Heart left ventricle (tissue), 16 donors: ENCODE results near the gene TSNAXIP1. TPM values are rescaled to one million over a fixed set of nuclear protein-coding genes. Genes with fewer than 3 reads are reported as not detected.

Experiments
- ATAC-seq, 4 donors: fragments of 200-7000 bp; cut with Tn5 transposase; one replicate each; pipeline ENCODE4 v1.9.1; 2020 to 2022; ENCODE audit warnings: moderate library complexity in 4 of 4, mild to moderate bottlenecking in 3 of 4, moderate number of reproducible peaks in 1 of 4
- DNase-seq, 5 donors: peaks; one replicate each; pipeline ENCODE4 v3.0.0-alpha.2; 2020
- H3K27ac ChIP-seq, 12 donors: fragments of 200-600 bp; sonication (generic) in 4 of 12; one replicate each; pipeline versions ENCODE4 v1.5.0 to v1.8.0; 2016 to 2022; ENCODE audit warnings: mild to moderate bottlenecking in 2 of 12
- H3K27me3 ChIP-seq, 9 donors: fragments of 200-600 bp; sonication (generic) in 2 of 9; one replicate each; pipeline versions ENCODE4 v1.5.1 to v1.8.0; 2016 to 2022; ENCODE audit warnings: mild to moderate bottlenecking in 3 of 9
- H3K36me3 ChIP-seq, 9 donors: fragments of 200-600 bp; sonication (generic) in 2 of 9; one replicate each; pipeline versions ENCODE4 v1.5.0 to v1.8.0; 2018 to 2022; ENCODE audit warnings: mild to moderate bottlenecking in 2 of 9
- H3K4me1 ChIP-seq, 12 donors: fragments of 200-600 bp; sonication (generic) in 4 of 12; one replicate each; pipeline versions ENCODE4 v1.5.0 to v1.8.0; 2016 to 2022; ENCODE audit warnings: mild to moderate bottlenecking in 3 of 12
- H3K4me3 ChIP-seq, 12 donors: fragments of 200-600 bp; sonication (generic) in 4 of 12; one replicate each; pipeline versions ENCODE4 v1.5.0 to v1.8.0; 2017 to 2022; ENCODE audit warnings: mild to moderate bottlenecking in 9 of 12, moderate library complexity in 4 of 12
- H3K9me3 ChIP-seq, 12 donors: fragments of 200-600 bp; sonication (generic) in 4 of 12; one replicate each; pipeline versions ENCODE4 v1.5.0 to v1.8.0; 2016 to 2022; ENCODE audit warnings: mild to moderate bottlenecking in 1 of 12
- POLR2A ChIP-seq, 2 donors: fragments of 450-650 bp; IDR thresholded peaks; one replicate each; pipeline ENCODE4 v1.6.1; 2017; ENCODE audit warnings: antibody characterized with exemption in 2 of 2, mild to moderate bottlenecking in 2 of 2, moderate library complexity in 2 of 2
- WGBS, 4 donors: extraction: QIAGEN DNeasy Blood & Tissue Kit in 2 of 4; methylation state at CpG; one replicate each; pipeline versions ENCODE4 v1.1.5 to v1.1.7; 2013 to 2018; 5-methylcytosine and 5-hydroxymethylcytosine counted together
- intact Hi-C, 10 donors: fragments of 100-400 bp; cut with DNase I; formaldehyde crosslinking; loops; one replicate each; pipeline versions ENCODE4 v1.11.1 to v1.14.2; 2022
- polyA plus RNA-seq, 2 donors: library from polyadenylated mRNA; stranded (reverse); fragments of 200-250 nt; gene quantifications; one replicate each; pipeline ENCODE4 v1.2.3, GENCODE V29; 2013
- total RNA-seq, 9 donors: library from RNA; depleted of rRNA in 2 of 9; stranded (reverse); fragments of >200 nt in 2 of 9; fragmentation: NEBNext Ultra II Directional in 3 of 9; extraction: Animal tissue kit (Norgen Biotek cat#: 25700) in 3 of 9; gene quantifications; one replicate each; pipeline versions ENCODE4 v1.1.0 to v1.2.4, GENCODE V29; 2016 to 2023
- TF ChIP-seq, protein P1 (sequence below), 12 donors: fragments of 200-600 bp; sonication (generic) in 4 of 12; IDR thresholded peaks; one replicate each; pipeline versions ENCODE4 v1.5.0 to v1.8.0; 2018 to 2022; ENCODE audit warnings: antibody characterized with exemption in 12 of 12, mild to moderate bottlenecking in 5 of 12
- donor health status: ischemic (EF 13 %, LVEDD 7.1; RV severe dilation, severe dysfunction).
- donor health status: healthy with polysubstance abuse.
- donor health status: DM: no; HTN: yes; CAD: no.
- donor health status: DM: no; HTN: no; CAD: no.
- donor health status: ischemic (EF 25% LVEDD 6.9; RV normal size, moderate dysfunction).
- donor health status: ischemic (EF 25% LVEDD 5.7; RV mildly dilated, moderate dysfunction).
- donor health status: healthy.
- donor health status: DM: yes; HTN: yes; CAD: no.
- donor health status: ischemic (EF 35%, LVEDD 5.7; RV mildly dilated, moderate dysfunction).
- donor health status: nonischemic (EF 11% LVEDD 7.7; RV severe dilation, severe dysfunction).
- donor health status: DM: yes; HTN: yes; CAD: no.
- donor health status: PGD.
- donor health status: ischemic (EF 29% LVEDD 5.4; RV normal size, mild dysfunction).
- donor health status: nonischemic (EF 23%, LVEDD 6.1; RV moderate dilation, normal function).

Gene TSNAXIP1
- total and polyA plus RNA-seq, 11 donors: 0.16 to 0.93 (median 0.57) TPM; not detected in 1

DNA sequence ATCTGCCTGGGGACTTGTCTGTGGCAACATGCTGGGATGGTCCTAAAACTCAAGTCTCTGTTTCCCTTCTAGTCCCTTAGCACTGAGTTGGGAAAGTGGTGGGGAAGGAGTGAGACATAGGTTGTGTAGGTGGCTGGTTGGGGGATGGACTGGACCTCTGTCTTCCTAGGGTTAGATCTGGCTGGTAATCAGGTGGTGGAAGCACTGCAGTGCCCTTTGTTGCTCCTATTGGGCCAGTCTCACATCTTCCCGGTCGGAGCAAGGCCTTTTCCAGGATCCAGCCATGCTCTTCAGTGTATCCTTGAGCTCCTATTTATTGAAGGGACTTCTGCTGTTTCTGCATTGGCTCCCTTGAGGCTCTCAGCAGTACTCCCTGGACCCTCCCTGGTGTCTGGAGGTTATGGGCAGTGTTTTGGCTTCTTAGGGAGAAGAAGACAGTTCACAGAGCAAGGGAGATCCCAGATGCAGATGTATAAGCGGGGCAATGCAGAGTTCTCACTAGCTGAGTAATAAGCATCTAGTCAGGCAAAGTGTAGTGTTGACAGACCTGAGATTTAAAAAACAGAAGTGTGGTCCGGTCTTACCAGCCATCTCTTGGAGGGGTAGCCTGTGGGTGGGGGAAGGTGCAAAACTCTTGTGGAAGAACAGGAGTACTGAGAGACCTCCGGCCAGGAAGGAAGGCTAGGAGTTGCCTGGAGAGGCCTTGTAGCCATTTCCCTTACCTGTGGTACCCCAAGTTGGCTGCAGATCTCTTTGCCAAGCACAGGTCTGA, 38.8 kb downstream of the TSNAXIP1 start:
- H3K36me3 ChIP-seq: peaks cover 0 to 11% (median 0%) of the 10 kb centered on the region in 9 donors
- H3K27ac ChIP-seq: peak overlapping the region; percentile 88 to 100 (median 96)
- DNase-seq: no peak
- no peaks in the 10 kb centered on the region for H3K9me3 ChIP-seq
- H3K27me3 ChIP-seq: no peaks in the 10 kb centered on the region
- H3K4me3 ChIP-seq: peak overlapping the region in 11 of 12 donors; percentile 76 to 100 (median 98)
- 59 to 70% (median 65%) methylated on average over 5 of the region's 5 CpGs for WGBS, 4 donors
- TF ChIP-seq, protein P1, sequence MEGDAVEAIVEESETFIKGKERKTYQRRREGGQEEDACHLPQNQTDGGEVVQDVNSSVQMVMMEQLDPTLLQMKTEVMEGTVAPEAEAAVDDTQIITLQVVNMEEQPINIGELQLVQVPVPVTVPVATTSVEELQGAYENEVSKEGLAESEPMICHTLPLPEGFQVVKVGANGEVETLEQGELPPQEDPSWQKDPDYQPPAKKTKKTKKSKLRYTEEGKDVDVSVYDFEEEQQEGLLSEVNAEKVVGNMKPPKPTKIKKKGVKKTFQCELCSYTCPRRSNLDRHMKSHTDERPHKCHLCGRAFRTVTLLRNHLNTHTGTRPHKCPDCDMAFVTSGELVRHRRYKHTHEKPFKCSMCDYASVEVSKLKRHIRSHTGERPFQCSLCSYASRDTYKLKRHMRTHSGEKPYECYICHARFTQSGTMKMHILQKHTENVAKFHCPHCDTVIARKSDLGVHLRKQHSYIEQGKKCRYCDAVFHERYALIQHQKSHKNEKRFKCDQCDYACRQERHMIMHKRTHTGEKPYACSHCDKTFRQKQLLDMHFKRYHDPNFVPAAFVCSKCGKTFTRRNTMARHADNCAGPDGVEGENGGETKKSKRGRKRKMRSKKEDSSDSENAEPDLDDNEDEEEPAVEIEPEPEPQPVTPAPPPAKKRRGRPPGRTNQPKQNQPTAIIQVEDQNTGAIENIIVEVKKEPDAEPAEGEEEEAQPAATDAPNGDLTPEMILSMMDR (IDR thresholded peaks at IDR 0.05): no peak
- no peak for TF ChIP-seq POLR2A (IDR thresholded peaks at IDR 0.05)
- intact Hi-C loops: loop anchor here in 1 of 10 donors (2.0 to 5.0 kb wide), 2 partner anchors 17 to 38 kb away; partner anchors contain the start of genes RANBP10 and TSNAXIP1
- peaks cover 24 to 69% (median 51%) of the 10 kb centered on the region in 12 donors for H3K4me1 ChIP-seq
- no peak for ATAC-seq

DNA sequence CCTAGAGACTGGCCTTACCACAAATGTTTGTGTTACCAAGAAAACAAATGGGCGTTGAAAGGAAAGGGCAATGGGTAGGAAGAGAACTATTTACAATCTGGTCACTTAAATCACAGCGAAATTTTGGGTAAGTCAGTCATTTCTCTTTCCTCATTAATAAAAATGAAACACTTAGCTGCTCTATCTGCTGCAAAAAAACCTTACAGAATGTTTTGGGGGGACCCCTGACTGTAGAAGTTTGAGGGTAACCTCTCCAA, 39.3 kb downstream of the TSNAXIP1 start:
- TF ChIP-seq POLR2A (IDR thresholded peaks at IDR 0.05): no peak
- TF ChIP-seq, protein P1 (IDR thresholded peaks at IDR 0.05): no peak
- ATAC-seq (no peak), DNase-seq (no peak)
- peak overlapping the region; percentile 76 to 100 (median 94) for H3K4me3 ChIP-seq
- H3K4me1 ChIP-seq: peaks cover 24 to 69% (median 51%) of the 10 kb centered on the region in 12 donors
- intact Hi-C loops: loop anchor here in 1 of 10 donors (2.0 to 5.0 kb wide), 2 partner anchors 17 to 39 kb away; partner anchors contain the start of genes RANBP10 and TSNAXIP1
- 12 to 25% (median 19%) methylated on average over 2 of the region's 2 CpGs for WGBS, 4 donors
- peaks cover 0 to 12% (median 0%) of the 10 kb centered on the region in 9 donors for H3K36me3 ChIP-seq
- peak overlapping the region; percentile 88 to 100 (median 96) for H3K27ac ChIP-seq
- no peaks in the 10 kb centered on the region for H3K9me3 ChIP-seq
- H3K27me3 ChIP-seq: no peaks in the 10 kb centered on the region

DNA sequence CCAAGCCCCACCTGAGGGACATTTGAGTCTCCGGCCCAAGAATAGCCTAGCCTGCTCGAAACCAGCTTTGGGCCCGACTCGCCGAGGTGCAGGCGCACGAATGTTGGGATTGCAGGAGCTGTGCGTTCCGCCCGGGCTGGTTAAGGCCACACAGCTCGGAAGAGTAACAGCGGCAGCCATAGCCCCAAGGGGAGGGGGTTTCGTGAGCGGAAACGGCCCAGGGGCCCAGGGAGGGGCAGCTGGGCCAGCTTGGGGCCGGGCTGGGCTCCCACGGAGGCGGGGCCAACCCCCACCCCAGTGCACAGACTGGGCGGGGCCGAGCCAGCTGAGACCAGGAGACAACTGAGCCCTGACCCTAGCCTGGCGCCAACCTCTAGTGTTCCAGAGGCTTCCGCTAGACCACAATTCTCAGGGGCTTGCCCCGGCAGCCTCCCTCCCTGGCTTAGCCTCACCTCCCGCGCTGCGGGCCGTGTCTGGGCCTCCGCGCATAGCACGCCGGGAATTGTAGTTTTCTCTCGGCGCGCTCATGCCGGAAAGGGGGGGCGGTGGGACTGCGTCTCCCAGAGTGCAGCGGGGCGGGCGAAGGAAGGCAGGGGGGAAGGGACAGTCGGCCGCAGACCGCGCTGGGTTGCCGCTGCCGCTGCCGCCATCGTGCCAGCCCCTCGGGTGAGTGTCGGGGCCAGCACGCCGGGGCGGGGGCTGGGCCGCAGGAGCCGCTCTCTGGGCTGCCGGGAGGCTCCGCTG, 39.8 kb downstream of the TSNAXIP1 start, which contains the start of gene NUTF2:
Gene NUTF2, plus strand, starts transcription at position 614 of the 744 bp plus-strand sequence. CDS start 18,198 bp downstream, outside the sequence.
- ATAC-seq (peak; percentile 83 to 91 (median 88)), DNase-seq (peak; percentile 97 to 98 (median 98))
- Histone ChIP-seq H3K27ac (peak within 1 kb of the TSS; percentile 88 to 100 (median 96)), H3K4me1 (peaks cover 24 to 65% (median 51%) of the 10 kb centered on the region in 12 donors), H3K9me3 (no peaks in the 10 kb centered on the region), H3K27me3 (no peaks in the 10 kb centered on the region), H3K4me3 (peak within 1 kb of the TSS; percentile 76 to 100 (median 94)), H3K36me3 (peaks cover 0 to 12% (median 0%) of the 10 kb centered on the region in 9 donors)
- WGBS, 4 donors: 0 to 1% (median 0%) methylated on average over 12 to 57 of the region's 57 CpGs
- TF ChIP-seq, protein P1 (IDR thresholded peaks at IDR 0.05): peak in 1 of 12 donors; percentile 9
- TF ChIP-seq POLR2A (IDR thresholded peaks at IDR 0.05): peak in 1 of 2 donors; percentile 70
- intact Hi-C loops: loop anchor here in 1 of 10 donors (2.0 to 5.0 kb wide), 2 partner anchors 16 to 39 kb away; partner anchors contain the start of genes RANBP10 and TSNAXIP1
